Measurements from ENCODE around the gene HSPA2. TPM values are rescaled to one million over a fixed set of nuclear protein-coding genes. Genes with fewer than 3 reads are reported as not detected.
"Not testable (repeated sequence)": the region's sequence is repeated elsewhere in the genome, so short reads cannot be mapped to it uniquely, and the experiment has no call there.

HSPA2 gene
- polyA plus RNA-seq, 1 donor (not counting 4 experiments of a cell fraction or from before 2014, with no cell fraction given): 12.0 TPM

DNA sequence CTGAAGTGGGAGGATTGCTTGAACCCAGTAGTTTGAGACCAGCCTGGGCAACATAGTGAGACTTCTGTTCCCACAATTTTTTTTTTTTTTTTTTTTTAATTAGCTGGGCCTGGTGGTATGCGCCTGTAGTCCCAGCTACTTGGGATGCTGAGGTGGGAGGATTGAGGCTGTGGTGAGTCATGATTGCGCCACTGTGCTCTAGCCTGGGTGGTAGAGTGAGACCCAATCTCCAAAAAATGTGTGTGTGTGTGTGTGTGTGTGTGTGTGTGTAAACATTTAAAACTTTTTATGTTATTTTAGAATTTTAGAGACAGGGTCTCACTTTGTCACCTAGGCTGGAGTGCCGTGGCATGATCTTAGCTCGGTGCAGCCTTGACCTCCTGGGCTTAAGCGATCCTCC is 16.0 kb downstream of the HSPA2 start:
- no peaks in the 10 kb centered on the region for H3K36me3 ChIP-seq (ENCODE audit: control insufficient read depth in 2 of 2, extremely low read depth in 1 of 2, insufficient read depth in 2 of 2, low read length in 2 of 2)
- no peaks in the 10 kb centered on the region for H3K9me3 ChIP-seq (ENCODE audit: control insufficient read depth, low read depth, low read length)
- no peak for FAIRE-seq
- no peak overlapping the region for H3K4me2 ChIP-seq (ENCODE audit: control insufficient read depth, extremely low read depth, insufficient read depth, low read depth, low read length)
- no peaks in the 10 kb centered on the region for H3K4me1 ChIP-seq (ENCODE audit: control insufficient read depth, extremely low read depth, insufficient read depth, low read length)
- no peak for DNase-seq (ENCODE audit: low read depth, low spot score)
- H3K79me2 ChIP-seq (ENCODE audit: control insufficient read depth, insufficient read depth, low read length): no peaks in the 10 kb centered on the region
- no peaks in the 10 kb centered on the region for H3K9me1 ChIP-seq (ENCODE audit: control insufficient read depth, extremely low read depth, insufficient read depth, low read length)
- H3K27ac ChIP-seq (ENCODE audit: control insufficient read depth, insufficient read depth, low read length): no peak overlapping the region
- no peaks in the 10 kb centered on the region for H4K20me1 ChIP-seq (ENCODE audit: control insufficient read depth, extremely low read depth, insufficient read depth, low read length)
- no peak overlapping the region for H2AFZ ChIP-seq (ENCODE audit: control insufficient read depth, low read length)
- no peak overlapping the region for H3K4me3 ChIP-seq (ENCODE audit: control insufficient read depth in 2 of 3, extremely low read depth in 1 of 3, insufficient read depth in 2 of 3, low read depth in 1 of 3, low read length in 3 of 3)
- H3K27me3 ChIP-seq (ENCODE audit: control insufficient read depth, extremely low read depth, insufficient read depth, low read length): no peaks in the 10 kb centered on the region
- dilution Hi-C loops (cut with MboI; ENCODE audit: extremely low pct_ligation_motif_present, low sequenced_read_pairs): no loop called here
- TF ChIP-seq, protein P1, sequence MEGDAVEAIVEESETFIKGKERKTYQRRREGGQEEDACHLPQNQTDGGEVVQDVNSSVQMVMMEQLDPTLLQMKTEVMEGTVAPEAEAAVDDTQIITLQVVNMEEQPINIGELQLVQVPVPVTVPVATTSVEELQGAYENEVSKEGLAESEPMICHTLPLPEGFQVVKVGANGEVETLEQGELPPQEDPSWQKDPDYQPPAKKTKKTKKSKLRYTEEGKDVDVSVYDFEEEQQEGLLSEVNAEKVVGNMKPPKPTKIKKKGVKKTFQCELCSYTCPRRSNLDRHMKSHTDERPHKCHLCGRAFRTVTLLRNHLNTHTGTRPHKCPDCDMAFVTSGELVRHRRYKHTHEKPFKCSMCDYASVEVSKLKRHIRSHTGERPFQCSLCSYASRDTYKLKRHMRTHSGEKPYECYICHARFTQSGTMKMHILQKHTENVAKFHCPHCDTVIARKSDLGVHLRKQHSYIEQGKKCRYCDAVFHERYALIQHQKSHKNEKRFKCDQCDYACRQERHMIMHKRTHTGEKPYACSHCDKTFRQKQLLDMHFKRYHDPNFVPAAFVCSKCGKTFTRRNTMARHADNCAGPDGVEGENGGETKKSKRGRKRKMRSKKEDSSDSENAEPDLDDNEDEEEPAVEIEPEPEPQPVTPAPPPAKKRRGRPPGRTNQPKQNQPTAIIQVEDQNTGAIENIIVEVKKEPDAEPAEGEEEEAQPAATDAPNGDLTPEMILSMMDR (optimal IDR thresholded peaks at IDR 0.05 in 1 of 3, IDR thresholded peaks at IDR 0.05 in 1 of 3, conservative IDR thresholded peaks at IDR 0.05 in 1 of 3; ENCODE audit: extremely low read depth in 1 of 3, insufficient read depth in 2 of 3, low read length in 3 of 3): no peak
- no peak for TF ChIP-seq EZH2 (IDR thresholded peaks at IDR 0.05; ENCODE audit: low read length)
- H3K9ac ChIP-seq (ENCODE audit: control insufficient read depth, extremely low read depth, insufficient read depth, low read length): no peak overlapping the region

DNA sequence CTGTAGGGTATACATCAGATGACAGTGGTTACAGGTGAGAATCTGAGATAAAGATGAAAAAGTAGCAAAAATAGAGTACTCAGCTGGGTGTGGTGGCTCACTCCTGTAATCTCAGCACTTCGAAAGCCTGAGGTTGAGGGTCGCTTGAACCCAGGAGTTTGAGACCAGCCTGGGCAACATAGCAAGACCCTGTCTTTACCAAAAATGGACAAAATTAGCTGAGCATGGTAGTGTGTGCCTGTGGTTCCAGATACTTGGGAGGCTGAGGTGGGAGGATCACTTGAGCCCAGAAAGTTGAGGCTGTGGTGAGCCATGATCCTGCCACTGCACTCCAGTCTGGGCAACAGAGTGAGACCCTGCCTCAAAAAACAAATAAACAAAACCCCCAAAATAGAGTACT is 17.7 kb downstream of the HSPA2 start:
- H3K36me3 ChIP-seq (ENCODE audit: control insufficient read depth in 2 of 2, extremely low read depth in 1 of 2, insufficient read depth in 2 of 2, low read length in 2 of 2); H3K4me3 ChIP-seq (ENCODE audit: control insufficient read depth in 2 of 3, extremely low read depth in 1 of 3, insufficient read depth in 2 of 3, low read depth in 1 of 3, low read length in 3 of 3); DNase-seq (ENCODE audit: low read depth, low spot score); H3K79me2 ChIP-seq (ENCODE audit: control insufficient read depth, insufficient read depth, low read length); H3K27ac ChIP-seq (ENCODE audit: control insufficient read depth, insufficient read depth, low read length); H2AFZ ChIP-seq (ENCODE audit: control insufficient read depth, low read length); H3K9me1 ChIP-seq (ENCODE audit: control insufficient read depth, extremely low read depth, insufficient read depth, low read length); H3K27me3 ChIP-seq (ENCODE audit: control insufficient read depth, extremely low read depth, insufficient read depth, low read length); H3K9ac ChIP-seq (ENCODE audit: control insufficient read depth, extremely low read depth, insufficient read depth, low read length); H3K4me2 ChIP-seq (ENCODE audit: control insufficient read depth, extremely low read depth, insufficient read depth, low read depth, low read length); FAIRE-seq; H4K20me1 ChIP-seq (ENCODE audit: control insufficient read depth, extremely low read depth, insufficient read depth, low read length); H3K4me1 ChIP-seq (ENCODE audit: control insufficient read depth, extremely low read depth, insufficient read depth, low read length); dilution Hi-C loops (cut with MboI; ENCODE audit: extremely low pct_ligation_motif_present, low sequenced_read_pairs); H3K9me3 ChIP-seq (ENCODE audit: control insufficient read depth, low read depth, low read length): not testable (repeated sequence)

DNA sequence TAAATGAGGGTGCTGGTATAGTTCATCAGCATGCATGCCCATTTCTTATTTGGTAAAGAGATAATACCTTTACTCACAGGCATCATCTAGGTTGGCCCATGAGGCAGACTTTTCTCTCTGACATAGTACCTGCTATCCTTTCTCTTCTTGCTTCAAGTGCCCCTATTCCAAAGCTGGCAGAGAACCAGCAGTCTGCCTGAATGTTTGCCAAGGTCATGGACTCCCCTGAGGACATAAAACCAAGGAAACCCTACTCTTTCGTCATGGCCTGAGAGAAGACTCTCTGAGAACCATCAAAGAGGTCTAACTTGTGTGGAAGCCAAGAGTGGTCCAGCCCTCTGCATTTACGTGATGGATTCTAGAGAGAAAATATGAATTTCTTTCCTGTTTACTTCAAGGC is 21.1 kb downstream of the HSPA2 start:
- Histone ChIP-seq H3K9me1 (ENCODE audit: control insufficient read depth, extremely low read depth, insufficient read depth, low read length) (no peaks in the 10 kb centered on the region), H3K79me2 (ENCODE audit: control insufficient read depth, insufficient read depth, low read length) (no peaks in the 10 kb centered on the region), H3K9ac (ENCODE audit: control insufficient read depth, extremely low read depth, insufficient read depth, low read length) (no peak overlapping the region), H4K20me1 (ENCODE audit: control insufficient read depth, extremely low read depth, insufficient read depth, low read length) (no peaks in the 10 kb centered on the region), H3K36me3 (ENCODE audit: control insufficient read depth in 2 of 2, extremely low read depth in 1 of 2, insufficient read depth in 2 of 2, low read length in 2 of 2) (no peaks in the 10 kb centered on the region), H3K4me1 (ENCODE audit: control insufficient read depth, extremely low read depth, insufficient read depth, low read length) (no peaks in the 10 kb centered on the region), H3K9me3 (ENCODE audit: control insufficient read depth, low read depth, low read length) (no peaks in the 10 kb centered on the region), H3K27ac (ENCODE audit: control insufficient read depth, insufficient read depth, low read length) (no peak overlapping the region), H3K4me3 (ENCODE audit: control insufficient read depth in 2 of 3, extremely low read depth in 1 of 3, insufficient read depth in 2 of 3, low read depth in 1 of 3, low read length in 3 of 3) (no peak overlapping the region), H2AFZ (ENCODE audit: control insufficient read depth, low read length) (no peak overlapping the region), H3K4me2 (ENCODE audit: control insufficient read depth, extremely low read depth, insufficient read depth, low read depth, low read length) (no peak overlapping the region), H3K27me3 (ENCODE audit: control insufficient read depth, extremely low read depth, insufficient read depth, low read length) (no peaks in the 10 kb centered on the region)
- dilution Hi-C loops (cut with MboI; ENCODE audit: extremely low pct_ligation_motif_present, low sequenced_read_pairs): no loop called here
- TF ChIP-seq EZH2 (IDR thresholded peaks at IDR 0.05; ENCODE audit: low read length): no peak
- TF ChIP-seq, protein P1 (optimal IDR thresholded peaks at IDR 0.05 in 1 of 3, IDR thresholded peaks at IDR 0.05 in 1 of 3, conservative IDR thresholded peaks at IDR 0.05 in 1 of 3; ENCODE audit: extremely low read depth in 1 of 3, insufficient read depth in 2 of 3, low read length in 3 of 3): no peak
- FAIRE-seq (no peak), DNase-seq (ENCODE audit: low read depth, low spot score) (no peak)
